ENCODE measurements around the gene RNF208.

RNF208 gene

DNA sequence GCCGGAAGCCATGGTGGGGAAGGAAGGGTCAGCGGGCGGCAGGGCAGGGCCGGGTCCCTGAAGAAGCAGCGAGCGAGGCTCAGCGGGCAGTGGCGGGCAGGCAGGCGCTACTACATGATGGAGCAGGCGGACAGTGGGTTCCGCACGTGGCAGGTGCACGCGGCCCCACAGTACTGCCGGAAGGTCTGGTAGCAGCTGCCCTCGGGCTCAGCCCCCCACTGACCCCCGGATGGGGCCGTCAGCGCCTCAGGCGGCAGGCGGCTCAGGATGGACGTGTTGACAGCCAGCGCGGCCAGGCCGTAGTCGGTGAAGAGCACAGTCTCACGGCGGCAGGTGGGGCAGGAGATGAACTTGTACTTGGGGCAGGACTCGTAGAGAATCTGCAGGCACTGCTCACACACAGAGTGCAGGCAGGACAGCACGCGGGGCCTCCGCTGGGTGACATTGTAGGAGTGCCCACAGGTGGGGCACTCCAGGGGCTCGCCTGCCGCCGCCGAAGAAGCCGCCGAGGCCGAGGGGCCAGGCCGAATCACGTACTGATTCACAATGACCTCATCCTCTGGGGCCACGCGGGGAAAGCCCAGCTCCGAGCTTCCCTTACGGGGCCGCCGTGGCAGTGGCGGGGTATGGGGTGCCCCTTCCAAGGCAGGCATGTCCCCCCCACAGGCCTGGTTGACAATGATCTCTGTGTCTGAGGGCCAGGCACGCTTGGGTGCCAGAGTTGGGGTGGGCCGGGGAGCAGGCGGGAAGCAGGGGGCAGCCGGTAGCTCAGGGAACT, 1.5 kb downstream of the RNF208 start:
- no peaks in the 10 kb centered on the region for H3K79me2 ChIP-seq (ENCODE audit: insufficient read depth, low read length)
- H3K27me3 ChIP-seq (ENCODE audit: low read length) = no peaks in the 10 kb centered on the region
- H3K9me2 ChIP-seq (replicated peaks; ENCODE audit: insufficient read depth, low read length) = no peaks in the 10 kb centered on the region
- H3K27ac ChIP-seq (ENCODE audit: low read depth, low read length) = no peak overlapping the region
- H4K20me1 ChIP-seq (ENCODE audit: low read depth, low read length) = no peaks in the 10 kb centered on the region
- no peak overlapping the region for H3K4me2 ChIP-seq (ENCODE audit: low read depth, low read length, poor library complexity, severe bottlenecking)
- no peak for TF ChIP-seq EZH2phosphoT487 (conservative IDR thresholded peaks at IDR 0.05; ENCODE audit: low read length)
- TF ChIP-seq, protein P1, sequence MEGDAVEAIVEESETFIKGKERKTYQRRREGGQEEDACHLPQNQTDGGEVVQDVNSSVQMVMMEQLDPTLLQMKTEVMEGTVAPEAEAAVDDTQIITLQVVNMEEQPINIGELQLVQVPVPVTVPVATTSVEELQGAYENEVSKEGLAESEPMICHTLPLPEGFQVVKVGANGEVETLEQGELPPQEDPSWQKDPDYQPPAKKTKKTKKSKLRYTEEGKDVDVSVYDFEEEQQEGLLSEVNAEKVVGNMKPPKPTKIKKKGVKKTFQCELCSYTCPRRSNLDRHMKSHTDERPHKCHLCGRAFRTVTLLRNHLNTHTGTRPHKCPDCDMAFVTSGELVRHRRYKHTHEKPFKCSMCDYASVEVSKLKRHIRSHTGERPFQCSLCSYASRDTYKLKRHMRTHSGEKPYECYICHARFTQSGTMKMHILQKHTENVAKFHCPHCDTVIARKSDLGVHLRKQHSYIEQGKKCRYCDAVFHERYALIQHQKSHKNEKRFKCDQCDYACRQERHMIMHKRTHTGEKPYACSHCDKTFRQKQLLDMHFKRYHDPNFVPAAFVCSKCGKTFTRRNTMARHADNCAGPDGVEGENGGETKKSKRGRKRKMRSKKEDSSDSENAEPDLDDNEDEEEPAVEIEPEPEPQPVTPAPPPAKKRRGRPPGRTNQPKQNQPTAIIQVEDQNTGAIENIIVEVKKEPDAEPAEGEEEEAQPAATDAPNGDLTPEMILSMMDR (IDR thresholded peaks at IDR 0.05; ENCODE audit: insufficient read depth, low read length, poor library complexity, severe bottlenecking) = no peak
- H3K9me3 ChIP-seq (ENCODE audit: insufficient read depth, low read length) = no peaks in the 10 kb centered on the region
- H3K4me3 ChIP-seq (ENCODE audit: insufficient read depth, low read length, poor library complexity, severe bottlenecking) = no peak overlapping the region
- no peak overlapping the region for H3K9ac ChIP-seq (ENCODE audit: low read length)
- no peaks in the 10 kb centered on the region for H3F3A ChIP-seq (ENCODE audit: insufficient read depth)
- H2AFZ ChIP-seq (ENCODE audit: low read depth, low read length, severe bottlenecking) = no peak overlapping the region
- no peaks in the 10 kb centered on the region for H3K36me3 ChIP-seq (ENCODE audit: low read length)

DNA sequence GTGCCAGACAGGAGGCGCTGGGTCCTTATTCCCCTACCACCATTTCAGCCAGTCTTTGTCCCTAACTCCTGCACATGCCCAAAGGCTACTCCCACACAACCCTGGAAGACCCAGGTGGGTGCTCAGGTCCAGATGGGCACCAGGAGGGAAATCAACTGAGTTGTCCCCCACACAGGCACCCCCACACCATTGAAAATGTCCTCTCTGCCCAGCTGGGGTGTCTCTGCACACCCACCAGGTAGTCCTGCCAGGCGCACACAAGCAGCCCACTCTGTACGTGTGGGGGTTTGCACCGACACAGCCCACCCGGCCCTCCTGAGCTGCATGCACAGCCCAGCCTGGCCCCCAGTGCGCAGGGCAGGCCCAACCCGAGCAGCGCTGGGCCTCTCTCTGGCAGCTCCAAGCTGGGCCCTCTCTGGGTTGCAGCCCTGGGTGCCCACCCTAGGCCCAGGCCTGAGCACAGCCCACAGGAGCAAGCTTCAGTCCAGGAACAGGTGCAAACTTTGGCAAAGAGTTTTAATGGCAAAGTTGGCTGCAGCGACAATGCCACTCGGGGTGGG, 2.2 kb downstream of the RNF208 start:
- Histone ChIP-seq H2AFZ (ENCODE audit: low read depth, low read length, severe bottlenecking) (no peak overlapping the region), H3K9me3 (ENCODE audit: insufficient read depth, low read length) (no peaks in the 10 kb centered on the region), H3K4me3 (ENCODE audit: insufficient read depth, low read length, poor library complexity, severe bottlenecking) (no peak overlapping the region), H3K9ac (ENCODE audit: low read length) (no peak overlapping the region), H4K20me1 (ENCODE audit: low read depth, low read length) (no peaks in the 10 kb centered on the region), H3K36me3 (ENCODE audit: low read length) (no peaks in the 10 kb centered on the region), H3K79me2 (ENCODE audit: insufficient read depth, low read length) (no peaks in the 10 kb centered on the region), H3K9me2 (replicated peaks; ENCODE audit: insufficient read depth, low read length) (no peaks in the 10 kb centered on the region), H3F3A (ENCODE audit: insufficient read depth) (no peaks in the 10 kb centered on the region), H3K27ac (ENCODE audit: low read depth, low read length) (no peak overlapping the region), H3K4me2 (ENCODE audit: low read depth, low read length, poor library complexity, severe bottlenecking) (no peak overlapping the region), H3K27me3 (ENCODE audit: low read length) (no peaks in the 10 kb centered on the region)
- TF ChIP-seq EZH2phosphoT487 (conservative IDR thresholded peaks at IDR 0.05; ENCODE audit: low read length) = no peak
- TF ChIP-seq, protein P1 (IDR thresholded peaks at IDR 0.05; ENCODE audit: insufficient read depth, low read length, poor library complexity, severe bottlenecking) = no peak

DNA sequence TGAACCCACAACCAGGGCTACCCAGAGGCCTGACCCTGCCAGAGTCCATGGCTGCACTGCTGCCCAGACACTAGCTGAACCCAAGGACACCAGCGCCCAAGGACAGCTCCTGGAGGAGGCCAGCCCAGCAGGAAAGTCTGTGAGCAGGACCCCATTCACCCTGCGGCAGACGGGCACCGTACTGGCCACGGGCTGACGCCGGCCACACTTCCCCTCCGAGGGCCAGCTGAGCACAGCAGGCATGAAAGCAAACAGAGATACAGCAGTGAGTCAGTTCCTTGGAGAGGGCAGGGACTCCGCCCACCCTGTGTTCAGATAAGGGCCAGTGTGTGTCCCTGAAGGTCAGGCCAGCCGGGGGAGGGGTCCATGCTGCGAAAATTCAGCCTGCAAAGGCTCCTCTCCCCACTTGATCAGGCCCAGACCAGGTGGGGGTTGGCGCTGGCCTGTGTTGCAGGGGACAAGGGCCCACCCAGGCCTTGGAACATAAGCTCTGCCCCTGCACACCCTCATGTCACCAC, 3.2 kb downstream of the RNF208 start:
- no peak overlapping the region for H3K4me2 ChIP-seq (ENCODE audit: low read depth, low read length, poor library complexity, severe bottlenecking)
- no peak overlapping the region for H3K27ac ChIP-seq (ENCODE audit: low read depth, low read length)

More for the DNA sequence above, 3.2 kb downstream of the RNF208 start:
- H3K9me2 ChIP-seq (replicated peaks; ENCODE audit: insufficient read depth, low read length) = no peaks in the 10 kb centered on the region
- TF ChIP-seq EZH2phosphoT487 (conservative IDR thresholded peaks at IDR 0.05; ENCODE audit: low read length) = no peak
- TF ChIP-seq, protein P1 (IDR thresholded peaks at IDR 0.05; ENCODE audit: insufficient read depth, low read length, poor library complexity, severe bottlenecking) = no peak
- no peaks in the 10 kb centered on the region for H4K20me1 ChIP-seq (ENCODE audit: low read depth, low read length)
- no peak overlapping the region for H3K4me3 ChIP-seq (ENCODE audit: insufficient read depth, low read length, poor library complexity, severe bottlenecking)
- H3K9me3 ChIP-seq (ENCODE audit: insufficient read depth, low read length) = no peaks in the 10 kb centered on the region
- no peaks in the 10 kb centered on the region for H3F3A ChIP-seq (ENCODE audit: insufficient read depth)
- H3K79me2 ChIP-seq (ENCODE audit: insufficient read depth, low read length) = no peaks in the 10 kb centered on the region
- H3K36me3 ChIP-seq (ENCODE audit: low read length) = no peaks in the 10 kb centered on the region
- no peaks in the 10 kb centered on the region for H3K27me3 ChIP-seq (ENCODE audit: low read length)
- H2AFZ ChIP-seq (ENCODE audit: low read depth, low read length, severe bottlenecking) = no peak overlapping the region
- H3K9ac ChIP-seq (ENCODE audit: low read length) = no peak overlapping the region
